Loucy (cell line): ENCODE measurements around the gene TSR1.

Experiments
- H2AFZ ChIP-seq: fragments of 200-600 bp; sonication (generic); 2 replicates; pipeline ENCODE4 v1.6.0; 2016; ENCODE audit warnings: antibody characterized with exemption, mild to moderate bottlenecking, low read length, moderate library complexity
- H3F3A ChIP-seq: fragments of 200-600 bp; 2 replicates; pipeline ENCODE4 v1.6.0; 2016; ENCODE audit warnings: antibody characterized with exemption, low read depth, mild to moderate bottlenecking
- H3K27me3 ChIP-seq: fragments of 200-600 bp; sonication (generic); 2 replicates; pipeline ENCODE4 v1.6.1; 2014; ENCODE audit warnings: low read length, mild to moderate bottlenecking; ENCODE audit not compliant: insufficient read depth, poor library complexity, severe bottlenecking
- H3K36me3 ChIP-seq: fragments of 200-600 bp; sonication (generic); 2 replicates; pipeline ENCODE4 v1.6.1; 2016; ENCODE audit warnings: low read length; ENCODE audit not compliant: insufficient read depth
- H3K4me1 ChIP-seq: fragments of 200-600 bp; sonication (generic); 2 replicates; pipeline ENCODE4 v1.5.1; 2014; ENCODE audit warnings: low read length, mild to moderate bottlenecking; ENCODE audit not compliant: insufficient read depth, poor library complexity, severe bottlenecking
- H3K4me2 ChIP-seq: fragments of 200-600 bp; sonication (generic); 2 replicates; pipeline ENCODE4 v1.6.0; 2014; ENCODE audit warnings: antibody characterized with exemption, low read length, low read depth, mild to moderate bottlenecking; ENCODE audit not compliant: poor library complexity, severe bottlenecking
- H3K4me3 ChIP-seq: fragments of 200-600 bp; sonication (generic); 2 replicates; pipeline ENCODE4 v1.5.1; 2014; ENCODE audit warnings: low read length, mild to moderate bottlenecking, mixed read lengths; ENCODE audit not compliant: poor library complexity, severe bottlenecking
- H3K79me2 ChIP-seq: fragments of 200-600 bp; sonication (generic); 2 replicates; pipeline ENCODE4 v1.6.1; 2014; ENCODE audit warnings: low read length; ENCODE audit not compliant: insufficient read depth
- H3K9ac ChIP-seq: fragments of 200-600 bp; sonication (generic); 2 replicates; pipeline ENCODE4 v1.6.0; 2014; ENCODE audit warnings: mild to moderate bottlenecking, low read depth, low read length, moderate library complexity; ENCODE audit not compliant: poor library complexity, severe bottlenecking
- H3K9me2 ChIP-seq: fragments of 200-600 bp; sonication (generic); replicated peaks from 2 replicates; pipeline ENCODE4 v1.6.1; 2016; ENCODE audit warnings: low read depth, low read length, mixed read lengths
- H3K9me3 ChIP-seq: fragments of 200-600 bp; sonication (generic); 2 replicates; pipeline ENCODE4 v1.6.1; 2014; ENCODE audit warnings: mild to moderate bottlenecking, antibody characterized with exemption, low read length, low read depth; ENCODE audit not compliant: insufficient read depth
- H4K20me1 ChIP-seq: fragments of 200-600 bp; sonication (generic); 2 replicates; pipeline ENCODE4 v1.6.0; 2014; ENCODE audit warnings: antibody characterized with exemption, low read length, mild to moderate bottlenecking; ENCODE audit not compliant: insufficient read depth, poor library complexity, severe bottlenecking
- CTCF ChIP-seq: fragments of 200-600 bp; sonication (generic); conservative IDR thresholded peaks from 2 replicates; pipeline ENCODE4 v1.5.1; 2014; ENCODE audit warnings: mild to moderate bottlenecking, antibody characterized with exemption, low read length
- EZH2phosphoT487 ChIP-seq: fragments of 200-600 bp; IDR thresholded peaks from 2 replicates; pipeline ENCODE4 v1.6.1; 2018; ENCODE audit warnings: antibody characterized with exemption, mild to moderate bottlenecking, moderate library complexity, borderline replicate concordance

The TSR1 gene

GRCh38 chr17:2304931-2305330 lies 31.3 kb downstream of the TSR1 start:
- TF ChIP-seq EZH2phosphoT487 (no peak), CTCF (no peak)
- Histone ChIP-seq H3K4me3 (no peak overlapping the region), H3K79me2 (peaks cover 43% of the 10 kb centered on the region), H2AFZ (no peak overlapping the region), H3K4me2 (peak overlapping the region; percentile 84), H3K9me2 (no peaks in the 10 kb centered on the region), H3K27me3 (no peaks in the 10 kb centered on the region), H3K4me1 (peaks cover 27% of the 10 kb centered on the region), H3K9ac (peak overlapping the region; percentile 91), H3F3A (no peaks in the 10 kb centered on the region; the same call in 1 of the 2 replicates), H3K9me3 (no peaks in the 10 kb centered on the region), H4K20me1 (peaks cover 23% of the 10 kb centered on the region), H3K36me3 (no peaks in the 10 kb centered on the region; the same call in 1 of the 2 replicates)

GRCh38 chr17:2303204-2304188 lies 32.8 kb downstream of the TSR1 start, which contains the start of the genes SMG6 and SRR:
TSS of gene SMG6 (minus strand) at chr17:2303785. CDS start at chr17:2303720, 65 bp downstream.
TSS of gene SRR (plus strand) at chr17:2303950. CDS start at chr17:2315561, 11,611 bp downstream.
- no peaks in the 10 kb centered on the region for H3K9me2 ChIP-seq

GRCh38 chr17:2302778-2303203 lies 33.5 kb downstream of the TSR1 start:
- Histone ChIP-seq H3K4me1 (peaks cover 31% of the 10 kb centered on the region), H3K4me2 (peak overlapping the region; percentile 95), H3K9ac (peak overlapping the region; percentile 91), H3K79me2 (peaks cover 61% of the 10 kb centered on the region), H3K36me3 (peaks cover 4% of the 10 kb centered on the region; the same call in 1 of the 2 replicates), H4K20me1 (peaks cover 23% of the 10 kb centered on the region), H3K9me2 (no peaks in the 10 kb centered on the region), H3K9me3 (no peaks in the 10 kb centered on the region), H3F3A (no peaks in the 10 kb centered on the region; the same call in 1 of the 2 replicates), H2AFZ (peak overlapping the region; percentile 93), H3K27me3 (no peaks in the 10 kb centered on the region), H3K4me3 (peak overlapping the region; percentile 98)
- TF ChIP-seq CTCF (no peak), EZH2phosphoT487 (no peak)

More at GRCh38 chr17:2303204-2304188, 32.8 kb downstream of the TSR1 start, which contains the start of the genes SMG6 and SRR:
- Histone ChIP-seq H3K4me3 (peak within 1 kb of the TSS; percentile 98), H2AFZ (peak within 1 kb of the TSS; percentile 99), H3K4me2 (peak within 1 kb of the TSS; percentile 95), H3K27me3 (no peaks in the 10 kb centered on the region), H3K9ac (peak within 1 kb of the TSS; percentile 91), H3K79me2 (peaks cover 57% of the 10 kb centered on the region), H3F3A (no peaks in the 10 kb centered on the region; the same call in 1 of the 2 replicates), H4K20me1 (peaks cover 23% of the 10 kb centered on the region), H3K9me3 (no peaks in the 10 kb centered on the region), H3K4me1 (peaks cover 27% of the 10 kb centered on the region), H3K36me3 (peaks cover 3% of the 10 kb centered on the region; the same call in 1 of the 2 replicates)
- TF ChIP-seq CTCF (no peak), EZH2phosphoT487 (no peak)
